ENCODE results near the gene H19.

The H19 gene

GRCh38 chr11:1949922-1950321, 47.7 kb downstream of the H19 start:
- Histone ChIP-seq H3K27ac (ENCODE audit: low read length) (no peak overlapping the region), H4K20me1 (ENCODE audit: insufficient read depth, low read length) (no peaks in the 10 kb centered on the region), H3K4me2 (ENCODE audit: insufficient read depth, low read length) (no peak overlapping the region), H3K9ac (ENCODE audit: low read depth, low read length) (no peak overlapping the region), H3K27me3 (ENCODE audit: insufficient read depth, low read length, poor library complexity) (no peaks in the 10 kb centered on the region), H3K9me3 (ENCODE audit: insufficient read depth, low read length, severe bottlenecking) (no peaks in the 10 kb centered on the region), H3K79me2 (ENCODE audit: insufficient read depth, low read length) (no peaks in the 10 kb centered on the region), H3K36me3 (ENCODE audit: insufficient read depth, low read length) (no peaks in the 10 kb centered on the region), H3K4me1 (ENCODE audit: insufficient read depth, low read length) (no peaks in the 10 kb centered on the region), H3K4me3 (ENCODE audit: low read depth in 1 of 2, low read length in 2 of 2) (no peak overlapping the region), H2AFZ (ENCODE audit: low read depth, low read length) (no peak overlapping the region)
- no peak for TF ChIP-seq EZH2 (IDR thresholded peaks at IDR 0.05; ENCODE audit: borderline replicate concordance, low read depth, low read length, severe bottlenecking)
- TF ChIP-seq CTCF (IDR thresholded peaks at IDR 0.05; ENCODE audit: borderline replicate concordance, extremely low read depth, low read length, poor library complexity, severe bottlenecking), result no peak
- ATAC-seq (ENCODE audit: insufficient read depth, low read depth), result no peak
- no peak for DNase-seq

GRCh38 chr11:1949302-1949701, 48.3 kb downstream of the H19 start:
- Histone ChIP-seq H3K27me3 (ENCODE audit: insufficient read depth, low read length, poor library complexity) (no peaks in the 10 kb centered on the region), H3K4me1 (ENCODE audit: insufficient read depth, low read length) (no peaks in the 10 kb centered on the region), H3K79me2 (ENCODE audit: insufficient read depth, low read length) (no peaks in the 10 kb centered on the region), H4K20me1 (ENCODE audit: insufficient read depth, low read length) (no peaks in the 10 kb centered on the region), H3K36me3 (ENCODE audit: insufficient read depth, low read length) (no peaks in the 10 kb centered on the region), H3K4me3 (ENCODE audit: low read depth in 1 of 2, low read length in 2 of 2) (no peak overlapping the region), H3K9me3 (ENCODE audit: insufficient read depth, low read length, severe bottlenecking) (no peaks in the 10 kb centered on the region), H3K4me2 (ENCODE audit: insufficient read depth, low read length) (no peak overlapping the region), H3K9ac (ENCODE audit: low read depth, low read length) (no peak overlapping the region), H2AFZ (ENCODE audit: low read depth, low read length) (no peak overlapping the region), H3K27ac (ENCODE audit: low read length) (no peak overlapping the region)
- no peak for TF ChIP-seq EZH2 (IDR thresholded peaks at IDR 0.05; ENCODE audit: borderline replicate concordance, low read depth, low read length, severe bottlenecking)
- DNase-seq (no peak), ATAC-seq (ENCODE audit: insufficient read depth, low read depth) (no peak)

- ATAC-seq (ENCODE audit: insufficient read depth, low read depth) (peak; percentile 34; the same call in 2 of the 3 replicates), DNase-seq (no peak)
- H4K20me1 ChIP-seq (ENCODE audit: insufficient read depth, low read length), result no peaks in the 10 kb centered on the region
- no peak overlapping the region for H3K9ac ChIP-seq (ENCODE audit: low read depth, low read length)
- H3K4me1 ChIP-seq (ENCODE audit: insufficient read depth, low read length), result no peaks in the 10 kb centered on the region
- H3K27me3 ChIP-seq (ENCODE audit: insufficient read depth, low read length, poor library complexity), result no peaks in the 10 kb centered on the region
- no peaks in the 10 kb centered on the region for H3K36me3 ChIP-seq (ENCODE audit: insufficient read depth, low read length)
- peak overlapping the region; percentile 39; the same call in 1 of the 2 replicates for H3K4me2 ChIP-seq (ENCODE audit: insufficient read depth, low read length)
- no peak for TF ChIP-seq EZH2 (IDR thresholded peaks at IDR 0.05; ENCODE audit: borderline replicate concordance, low read depth, low read length, severe bottlenecking)
- TF ChIP-seq CTCF (IDR thresholded peaks at IDR 0.05; ENCODE audit: borderline replicate concordance, extremely low read depth, low read length, poor library complexity, severe bottlenecking), result no peak
- H3K27ac ChIP-seq (ENCODE audit: low read length), result no peak overlapping the region
- no peaks in the 10 kb centered on the region for H3K9me3 ChIP-seq (ENCODE audit: insufficient read depth, low read length, severe bottlenecking)
- no peaks in the 10 kb centered on the region for H3K79me2 ChIP-seq (ENCODE audit: insufficient read depth, low read length)
- H2AFZ ChIP-seq (ENCODE audit: low read depth, low read length), result no peak overlapping the region
- peak overlapping the region in 1 of 2 experiments; percentile 36; a peak in 1 of 4 replicates for H3K4me3 ChIP-seq (ENCODE audit: low read depth in 1 of 2, low read length in 2 of 2)
Measured at GRCh38 chr11:1948389-1948788, 49.3 kb downstream of the H19 start.

- DNase-seq, result no peak
- no peak overlapping the region for H2AFZ ChIP-seq (ENCODE audit: low read depth, low read length)
- no peak overlapping the region for H3K4me2 ChIP-seq (ENCODE audit: insufficient read depth, low read length)
- no peak for TF ChIP-seq CTCF (IDR thresholded peaks at IDR 0.05; ENCODE audit: borderline replicate concordance, extremely low read depth, low read length, poor library complexity, severe bottlenecking)
- no peak for TF ChIP-seq EZH2 (IDR thresholded peaks at IDR 0.05; ENCODE audit: borderline replicate concordance, low read depth, low read length, severe bottlenecking)
- no peak overlapping the region for H3K4me3 ChIP-seq (ENCODE audit: low read depth in 1 of 2, low read length in 2 of 2)
- no peak overlapping the region for H3K27ac ChIP-seq (ENCODE audit: low read length)
- no peaks in the 10 kb centered on the region for H3K4me1 ChIP-seq (ENCODE audit: insufficient read depth, low read length)
- no peaks in the 10 kb centered on the region for H3K27me3 ChIP-seq (ENCODE audit: insufficient read depth, low read length, poor library complexity)
- H3K36me3 ChIP-seq (ENCODE audit: insufficient read depth, low read length), result no peaks in the 10 kb centered on the region
- no peaks in the 10 kb centered on the region for H3K9me3 ChIP-seq (ENCODE audit: insufficient read depth, low read length, severe bottlenecking)
- no peak overlapping the region for H3K9ac ChIP-seq (ENCODE audit: low read depth, low read length)
- H3K79me2 ChIP-seq (ENCODE audit: insufficient read depth, low read length), result no peaks in the 10 kb centered on the region
- no peaks in the 10 kb centered on the region for H4K20me1 ChIP-seq (ENCODE audit: insufficient read depth, low read length)
- ATAC-seq (ENCODE audit: insufficient read depth, low read depth), result peak; percentile 37
Measured at GRCh38 chr11:1947592-1948237, 49.9 kb downstream of the H19 start.
